IPS DF 4.7 (cell line): Measurements from ENCODE around the gene WNT10A.
"Not testable (repeated sequence)": the region's sequence is repeated elsewhere in the genome, so short reads cannot be mapped to it uniquely, and the experiment has no call there.

Source experiments
- DNase-seq: peaks from one replicate; pipeline ENCODE4 v3.0.0-alpha.2; 2013; ENCODE audit warnings: low spot score; ENCODE audit errors: extremely low read depth

Gene WNT10A

DNA sequence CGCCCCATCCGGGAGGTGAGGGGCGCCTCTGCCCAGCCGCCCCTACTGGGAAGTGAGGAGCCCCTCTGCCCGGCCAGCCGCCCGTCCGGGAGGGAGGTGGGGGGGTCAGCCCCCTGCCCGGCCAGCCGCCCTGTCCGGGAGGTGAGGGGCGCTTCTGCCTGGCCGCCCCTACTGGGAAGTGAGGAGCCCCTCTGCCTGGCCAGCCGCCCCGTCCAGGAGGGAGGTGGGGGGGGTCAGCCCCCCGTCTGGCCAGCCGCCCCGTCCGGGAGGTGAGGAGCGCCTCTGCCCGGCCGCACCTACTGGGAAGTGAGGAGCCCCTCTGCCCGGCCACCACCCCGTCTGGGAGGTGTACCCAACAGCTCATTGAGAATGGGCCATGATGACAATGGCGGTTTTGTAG lies 51.1 kb downstream of the WNT10A start:
- not testable (repeated sequence) for DNase-seq
